Pulmonary artery endothelial cell (primary cell): ENCODE data around the gene BDKRB2. TPM values are rescaled to one million over a fixed set of nuclear protein-coding genes. Genes with fewer than 3 reads are reported as not detected.

Source experiments
- DNase-seq: peaks from one replicate; pipeline ENCODE4 v3.0.0-alpha.2; 2011; ENCODE audit warnings: low read depth, low spot score
- total RNA-seq: library from RNA; depleted of rRNA; stranded (reverse); fragments of >200 nt; gene quantifications from 2 replicates; pipeline ENCODE4 v1.2.3, GENCODE V29; 2014

BDKRB2 gene
- total RNA-seq: not detected in 2 replicates

DNA sequence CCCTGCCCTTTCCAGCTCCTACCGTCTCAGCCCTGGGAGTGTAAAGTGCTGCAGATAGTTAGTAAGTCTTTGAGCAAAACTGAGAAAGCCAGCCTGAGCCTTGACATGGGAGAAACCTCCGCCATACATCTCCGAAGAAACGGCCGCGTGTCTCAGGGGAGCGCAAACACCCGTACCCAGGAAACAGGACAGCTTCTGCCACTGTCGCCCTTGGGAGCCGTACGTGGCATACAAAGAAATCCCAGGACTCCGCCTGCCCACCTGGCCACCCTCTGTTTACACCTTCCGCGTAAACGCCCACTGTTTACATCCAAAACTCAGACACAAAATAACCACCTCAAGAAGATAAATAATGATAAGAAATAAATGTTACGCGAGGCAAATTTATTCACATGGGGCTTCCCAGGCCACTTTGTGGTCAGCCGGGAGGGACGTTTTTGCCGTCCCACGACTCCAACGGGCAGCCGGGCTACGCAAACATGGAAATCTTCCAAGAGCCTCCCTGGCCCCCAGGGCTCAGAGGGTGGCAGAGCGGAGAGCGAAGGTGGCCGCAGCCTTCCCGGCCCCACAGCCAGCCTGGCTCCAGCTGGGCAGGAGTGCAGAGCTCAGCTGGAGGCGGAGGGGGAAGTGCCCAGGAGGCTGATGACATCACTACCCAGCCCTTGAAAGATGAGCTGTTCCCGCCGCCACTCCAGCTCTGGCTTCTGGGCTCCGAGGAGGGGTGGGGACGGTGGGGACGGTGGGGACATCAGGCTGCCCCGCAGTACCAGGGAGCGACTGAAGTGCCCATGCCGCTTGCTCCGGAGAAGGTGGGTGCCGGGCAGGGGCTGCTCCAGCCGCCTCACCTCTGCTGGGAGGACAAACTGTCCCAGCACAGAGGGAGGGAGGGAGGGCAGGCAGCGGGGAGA lies at the start of gene BDKRB2:
TSS of gene BDKRB2 (plus strand) at position 689 of the 908 bp plus-strand sequence. CDS start 32,269 bp downstream, outside the sequence.
- no peak for DNase-seq

DNA sequence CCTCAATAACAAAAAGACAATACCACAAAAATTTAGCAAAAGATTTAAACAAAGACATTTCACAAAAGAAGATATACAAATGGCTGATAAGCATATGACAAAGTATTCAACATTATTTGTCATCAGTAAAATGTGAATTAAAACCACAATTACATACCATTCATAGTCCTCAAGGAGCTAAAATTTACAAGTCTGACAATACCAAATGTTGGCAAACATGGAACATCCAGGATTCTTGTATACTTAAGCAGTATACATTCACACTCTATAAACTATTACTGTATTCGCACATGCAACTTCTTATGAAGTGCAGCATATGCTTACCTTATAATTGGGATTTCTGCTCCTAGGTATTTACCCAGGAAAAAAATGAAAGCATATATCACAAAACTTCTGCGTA lies 49.7 kb upstream of the BDKRB2 start:
- DNase-seq: no peak

DNA sequence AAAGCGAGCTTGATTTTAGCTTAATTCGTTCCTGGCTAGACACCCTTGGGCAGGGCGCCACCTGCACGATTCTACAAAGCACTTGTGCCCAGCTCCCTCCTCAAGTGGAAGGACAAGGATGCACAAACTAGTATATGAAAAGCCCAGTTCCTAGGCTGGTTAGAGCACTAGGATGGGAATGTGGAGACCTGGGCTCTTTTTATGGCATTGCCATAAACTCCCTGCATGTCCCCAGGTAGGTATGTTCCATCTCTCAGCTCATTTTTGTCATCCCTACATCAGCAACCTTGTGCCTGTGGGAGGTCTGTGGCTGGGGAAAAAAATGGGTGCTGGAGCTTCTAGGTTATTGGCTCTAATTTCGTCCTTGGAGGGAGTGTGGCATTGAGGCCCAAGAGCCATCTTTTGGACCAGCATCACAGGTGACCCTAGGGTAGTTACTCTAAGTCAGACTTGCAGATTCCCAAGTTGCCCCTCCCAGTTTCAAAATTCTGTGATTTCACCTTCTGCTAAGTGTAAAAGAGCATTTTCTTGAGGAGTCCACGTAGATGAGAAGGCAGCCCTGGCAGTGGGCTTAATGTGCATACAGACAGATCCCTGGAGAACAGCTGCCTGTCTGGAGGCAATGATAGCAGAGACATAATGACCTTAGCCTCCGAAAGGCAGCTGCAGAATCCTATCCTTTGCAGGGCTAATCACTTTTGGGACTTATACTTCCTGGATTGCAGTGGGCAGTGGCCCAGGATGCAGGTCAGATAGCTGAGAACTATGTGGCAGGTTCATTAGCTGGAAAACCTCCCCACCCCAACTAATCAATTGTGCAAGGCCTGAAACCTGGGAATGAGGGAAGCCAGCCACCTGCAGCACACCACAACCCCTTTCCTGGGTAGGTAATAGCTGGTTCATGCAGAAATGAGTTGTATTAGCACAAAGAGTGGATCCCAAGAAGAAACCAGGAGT lies 47.6 kb upstream of the BDKRB2 start:
- DNase-seq: no peak

DNA sequence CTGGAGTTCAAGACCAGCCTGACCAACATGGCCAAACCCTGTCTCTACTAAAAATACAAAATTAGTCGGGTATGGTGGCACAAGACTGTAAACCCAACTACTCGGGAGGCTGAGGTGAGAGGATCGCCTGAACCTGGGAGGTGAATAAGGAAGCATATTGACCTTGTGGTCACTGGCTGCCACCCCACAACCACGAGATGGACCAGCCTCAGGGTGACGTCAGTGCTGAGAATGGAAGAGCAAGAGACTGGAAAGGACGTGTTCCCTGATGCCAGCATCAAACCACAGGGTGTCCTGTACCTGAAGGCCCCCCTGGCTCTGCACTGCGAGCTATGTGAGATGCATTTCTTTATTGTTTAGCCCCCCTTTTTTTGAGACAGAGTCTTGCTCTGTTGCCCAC lies 45.9 kb upstream of the BDKRB2 start:
- no peak for DNase-seq

DNA sequence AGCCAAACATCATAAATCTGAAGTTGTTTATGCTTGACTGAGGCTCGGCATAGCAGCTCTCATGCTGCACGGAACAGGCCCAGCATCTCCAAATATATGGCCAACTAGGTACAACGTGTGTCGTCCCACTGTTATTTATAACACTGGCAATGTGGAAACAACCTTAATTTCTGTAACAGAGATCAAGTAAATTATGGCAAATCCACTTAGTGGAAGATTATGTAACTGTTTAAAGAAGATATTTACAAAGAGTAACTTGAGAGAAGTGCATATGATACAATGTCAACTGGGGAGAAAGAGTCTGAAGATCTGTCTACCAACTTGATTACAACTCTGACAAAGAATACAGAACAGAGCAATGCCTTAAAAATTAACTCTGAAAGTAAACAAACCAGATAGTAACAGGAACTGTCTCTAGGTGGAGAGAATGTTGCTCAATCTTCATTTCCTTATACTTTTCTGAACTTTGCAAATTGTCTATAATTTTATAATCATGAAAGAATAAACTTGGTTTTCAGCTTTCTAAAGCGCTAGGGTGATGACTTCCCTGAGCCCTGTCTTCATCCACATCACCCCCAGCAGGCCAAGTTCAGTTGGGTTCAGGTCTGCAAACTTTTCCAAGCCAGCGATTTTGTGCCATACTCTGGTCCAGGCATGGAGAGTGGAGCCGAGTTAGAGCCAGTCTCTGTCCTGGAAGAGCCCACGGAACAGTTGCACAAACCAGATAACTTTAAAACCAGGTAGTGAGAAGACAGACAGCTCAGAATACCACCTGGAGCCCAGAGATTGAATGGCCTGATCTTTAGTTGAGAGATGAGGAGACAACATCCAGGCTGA lies 44.3 kb upstream of the BDKRB2 start:
- DNase-seq: no peak

DNA sequence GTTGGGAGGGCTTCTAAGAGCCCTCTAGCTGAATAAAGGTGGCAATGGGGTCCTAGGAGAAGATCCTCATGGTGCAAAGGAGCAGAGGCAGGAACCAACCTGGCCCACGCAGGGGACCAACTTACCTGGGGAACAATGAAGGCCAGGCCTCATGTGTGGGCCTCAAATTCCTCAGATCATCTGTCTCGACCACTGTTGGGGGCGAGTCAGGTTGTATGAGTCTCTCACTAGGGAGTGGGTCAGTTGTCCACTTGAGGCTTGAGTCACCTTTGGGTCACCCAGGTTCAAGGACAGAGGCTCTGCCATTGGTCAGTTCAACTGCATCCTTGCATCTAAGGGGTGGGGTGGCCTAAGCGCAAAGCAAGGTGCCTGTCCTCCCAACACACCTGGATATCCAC lies 43.7 kb upstream of the BDKRB2 start:
- DNase-seq: no peak

DNA sequence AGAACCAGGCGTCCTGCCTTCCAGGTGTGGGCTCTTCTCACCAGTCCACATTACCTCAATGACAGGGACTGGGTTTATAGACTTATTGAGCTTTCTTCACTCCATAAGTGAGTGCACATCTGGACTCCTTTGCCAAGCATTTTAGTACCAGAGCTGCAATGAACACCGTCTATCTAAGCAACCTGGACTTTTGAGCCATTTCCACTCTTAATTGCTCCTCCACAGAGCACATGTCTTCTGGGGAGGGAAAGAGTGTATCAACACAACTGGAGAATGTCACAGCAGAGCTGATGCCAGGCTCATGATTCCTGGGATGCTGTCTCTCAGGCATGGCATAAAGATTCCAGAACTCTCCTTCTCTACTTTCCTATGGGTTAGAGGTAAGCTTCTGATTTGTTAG lies 43.0 kb upstream of the BDKRB2 start:
- no peak for DNase-seq

DNA sequence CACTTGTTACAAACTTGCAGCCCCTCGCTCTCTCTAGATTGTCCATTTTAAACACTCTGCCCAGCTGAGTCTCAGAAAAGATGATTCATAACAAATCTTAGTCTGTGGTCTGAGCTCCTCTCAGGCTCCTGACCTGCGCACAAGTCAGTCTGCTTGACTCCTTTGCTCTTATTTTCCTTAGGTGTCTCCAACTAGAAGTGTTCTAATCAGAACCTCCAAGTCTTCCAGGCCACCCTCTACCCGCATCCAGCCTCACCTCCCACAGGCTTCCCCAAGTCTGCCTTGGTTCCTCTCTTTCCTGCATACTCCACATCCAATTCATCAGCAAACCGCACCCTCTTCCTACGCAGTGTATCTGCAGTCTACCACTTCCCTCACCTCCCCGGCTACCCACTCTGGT lies 42.4 kb upstream of the BDKRB2 start:
- DNase-seq: no peak

DNA sequence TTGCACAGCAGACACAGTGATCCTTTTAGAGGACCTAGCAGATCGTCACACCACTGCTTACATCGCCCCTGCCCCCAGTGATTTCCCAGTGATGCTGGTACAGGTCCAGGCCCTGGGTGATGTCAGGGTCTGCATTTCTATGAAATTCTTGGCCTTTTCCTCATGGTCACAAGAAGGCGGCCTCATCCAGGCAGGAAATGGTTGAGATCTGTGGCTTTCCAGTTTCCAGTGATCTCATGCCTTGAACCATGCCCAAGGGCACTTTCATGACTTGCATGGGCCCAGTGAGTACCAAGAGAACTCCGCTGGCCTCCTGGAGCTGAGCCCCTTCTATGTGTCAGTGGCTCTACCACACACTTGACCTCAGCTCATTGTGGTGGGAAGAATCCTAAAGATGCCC lies 41.9 kb upstream of the BDKRB2 start:
- no peak for DNase-seq

DNA sequence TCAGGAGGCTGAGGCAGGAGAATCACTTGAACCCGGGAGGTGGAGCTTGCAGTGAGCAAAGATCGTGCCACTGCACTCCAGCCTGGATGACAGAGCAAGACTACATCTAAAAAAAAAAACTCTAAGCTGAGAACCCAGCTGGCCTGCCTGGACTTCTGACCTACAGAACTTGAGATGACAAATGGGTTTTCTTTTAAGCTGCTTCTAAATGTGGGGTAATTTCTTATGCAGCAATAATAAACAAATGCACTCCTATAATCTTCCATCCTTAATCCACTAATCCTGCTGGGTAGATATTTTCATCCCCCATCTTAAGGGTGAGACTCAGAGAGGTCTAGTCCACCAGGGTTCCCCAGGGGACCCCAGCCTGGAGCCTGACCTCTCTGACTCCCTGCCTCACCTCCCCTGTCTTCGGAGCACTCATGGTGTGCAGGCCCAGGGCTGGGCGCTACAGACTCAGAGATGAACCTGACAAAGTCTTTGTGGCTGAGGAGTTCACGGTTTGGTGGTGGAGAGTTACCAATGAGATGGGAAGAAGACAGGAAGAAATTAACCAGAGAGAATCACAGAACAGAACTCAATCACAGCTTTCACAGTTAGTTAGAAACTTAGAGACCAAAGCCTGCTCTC lies 39.7 kb upstream of the BDKRB2 start:
- no peak for DNase-seq

DNA sequence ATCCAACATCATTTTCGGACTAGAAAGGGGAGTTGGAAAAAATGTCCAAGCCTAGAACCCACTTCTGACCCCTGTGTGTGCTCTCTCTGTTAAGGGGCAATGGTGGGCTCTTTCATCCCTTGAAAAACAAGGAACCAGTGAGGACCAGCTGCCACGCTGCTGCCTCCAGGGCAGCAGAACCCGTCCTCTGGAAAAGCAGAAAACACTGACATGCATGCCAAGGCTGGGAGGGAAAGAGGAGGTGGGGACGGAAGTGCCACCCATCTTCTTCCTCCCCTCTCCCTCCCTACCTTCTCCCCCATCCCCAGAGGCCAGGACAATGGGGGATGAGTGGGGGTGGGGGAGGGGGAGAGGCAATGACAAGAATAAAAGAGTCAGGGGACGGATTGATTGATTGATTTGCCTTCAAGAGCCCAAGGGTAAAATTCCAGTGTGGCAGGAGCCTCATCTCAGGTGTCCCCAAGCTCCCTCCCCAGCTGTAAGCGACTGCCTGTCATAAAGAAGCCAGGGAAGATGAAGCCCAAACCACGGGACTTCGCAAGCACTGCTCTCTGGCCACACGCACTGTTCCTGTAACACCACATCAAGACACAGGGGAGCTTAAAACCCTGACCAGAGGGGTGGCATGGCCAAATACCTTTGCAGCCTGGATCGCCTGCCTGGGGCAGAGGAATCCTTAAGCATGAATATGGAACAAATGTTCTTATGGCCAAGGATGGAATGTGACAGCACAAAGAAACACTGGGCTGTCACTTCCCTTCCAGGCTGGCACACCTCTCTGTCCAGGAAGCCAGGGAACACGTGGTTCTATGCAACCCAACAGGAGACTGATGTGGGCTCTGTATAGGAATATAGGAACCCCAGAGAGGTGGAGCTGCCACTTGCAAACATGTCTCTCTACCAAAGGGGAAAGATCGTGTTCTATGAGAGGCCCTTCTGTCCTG lies 38.9 kb upstream of the BDKRB2 start:
- no peak for DNase-seq

DNA sequence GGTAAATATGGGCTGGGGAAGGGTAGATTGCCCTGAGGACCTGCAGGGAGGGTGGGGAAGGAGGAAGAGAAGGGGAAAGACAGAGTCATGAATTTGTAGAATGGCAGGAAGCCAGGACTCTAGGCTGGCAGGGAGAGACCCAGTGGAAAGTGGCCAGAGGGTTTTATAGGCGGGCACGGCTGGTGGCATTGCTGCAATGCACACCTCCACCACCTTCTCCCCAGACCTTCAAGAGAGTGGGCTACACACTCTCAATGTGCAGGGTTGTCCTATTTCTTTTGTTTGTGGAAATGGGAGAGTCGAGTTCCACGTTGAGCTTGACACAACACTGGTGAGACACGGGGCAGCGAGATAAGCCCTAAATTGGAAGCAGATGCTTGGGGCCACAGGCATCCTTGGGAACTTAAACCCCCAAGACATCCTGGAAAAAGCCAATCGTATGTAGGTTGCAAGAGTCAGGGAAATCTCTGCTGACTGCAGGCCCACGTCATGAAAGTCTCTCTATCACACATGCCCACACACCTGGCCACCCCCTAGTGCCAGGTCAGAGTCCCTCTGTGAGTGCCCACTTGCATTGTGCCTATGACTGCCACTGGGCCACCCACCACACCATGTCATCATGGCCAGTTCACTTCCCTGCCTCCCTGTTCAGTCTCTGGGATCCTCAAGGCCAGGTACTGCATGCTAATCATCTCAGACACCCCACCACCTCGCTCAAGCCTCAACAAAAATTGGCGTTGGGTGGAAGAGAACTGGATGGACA lies 38.0 kb upstream of the BDKRB2 start:
- DNase-seq: no peak

DNA sequence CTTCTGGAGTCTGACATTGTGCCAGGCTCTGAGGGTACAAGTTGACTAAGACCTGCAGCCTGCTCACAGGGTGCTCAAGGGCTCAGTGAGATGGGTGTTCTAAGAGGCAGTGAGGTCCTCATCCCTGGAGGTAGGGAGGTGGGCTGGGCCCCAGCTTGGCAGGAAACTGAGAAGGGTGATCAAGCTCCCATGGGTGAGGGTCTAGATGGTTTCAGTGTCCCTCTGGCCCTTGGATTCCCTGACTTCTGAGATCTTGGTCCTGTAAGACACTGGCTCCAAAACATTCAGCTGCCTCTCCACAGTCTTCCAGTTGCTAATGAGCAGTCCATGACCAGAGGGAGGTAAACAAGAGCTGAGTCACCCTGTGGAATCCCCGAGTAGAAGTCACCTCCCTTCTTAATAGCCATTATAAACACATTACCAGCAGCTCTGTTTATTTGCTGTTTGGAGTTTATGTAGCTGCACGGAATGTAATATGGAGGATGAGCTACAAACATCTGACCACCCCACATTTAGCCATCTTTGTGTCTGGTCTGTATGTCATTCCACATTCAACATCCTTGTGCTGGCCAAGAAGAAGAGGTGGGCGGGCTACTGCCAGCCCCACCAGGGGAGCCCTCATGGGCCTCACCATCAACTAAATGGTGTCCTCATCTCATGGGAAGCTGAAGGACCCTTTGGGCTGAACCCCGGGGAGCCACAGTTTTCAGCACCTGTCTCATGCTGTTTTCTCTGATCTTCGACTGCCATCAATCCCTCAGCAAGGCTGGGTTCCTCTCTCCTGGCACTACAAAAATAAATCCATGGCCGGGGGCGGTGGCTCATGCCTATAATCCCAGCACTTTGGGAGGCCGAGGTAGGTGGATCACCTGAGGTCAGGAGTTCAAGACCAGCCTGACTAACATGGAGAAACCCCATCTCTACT lies 37.2 kb upstream of the BDKRB2 start:
- DNase-seq: no peak

DNA sequence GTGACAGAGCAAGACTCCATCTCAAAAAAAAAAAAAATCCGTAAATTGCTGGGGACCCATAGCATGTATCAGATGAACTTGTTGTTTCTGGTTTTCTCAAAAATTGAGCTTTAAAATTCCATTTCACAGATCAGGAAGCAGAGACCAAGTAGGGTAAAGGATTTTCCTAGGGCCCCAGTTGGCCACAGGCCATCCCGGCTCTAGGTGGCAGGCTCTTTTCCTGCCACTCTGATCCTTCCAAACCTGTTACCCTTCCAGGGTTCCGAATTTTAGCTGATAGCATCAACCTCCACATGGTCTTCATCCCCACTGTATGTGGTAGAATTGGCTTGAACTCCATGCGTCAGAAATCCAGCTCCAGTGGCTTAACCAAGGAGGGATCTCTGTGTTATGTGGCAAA lies 36.1 kb upstream of the BDKRB2 start:
- no peak for DNase-seq

DNA sequence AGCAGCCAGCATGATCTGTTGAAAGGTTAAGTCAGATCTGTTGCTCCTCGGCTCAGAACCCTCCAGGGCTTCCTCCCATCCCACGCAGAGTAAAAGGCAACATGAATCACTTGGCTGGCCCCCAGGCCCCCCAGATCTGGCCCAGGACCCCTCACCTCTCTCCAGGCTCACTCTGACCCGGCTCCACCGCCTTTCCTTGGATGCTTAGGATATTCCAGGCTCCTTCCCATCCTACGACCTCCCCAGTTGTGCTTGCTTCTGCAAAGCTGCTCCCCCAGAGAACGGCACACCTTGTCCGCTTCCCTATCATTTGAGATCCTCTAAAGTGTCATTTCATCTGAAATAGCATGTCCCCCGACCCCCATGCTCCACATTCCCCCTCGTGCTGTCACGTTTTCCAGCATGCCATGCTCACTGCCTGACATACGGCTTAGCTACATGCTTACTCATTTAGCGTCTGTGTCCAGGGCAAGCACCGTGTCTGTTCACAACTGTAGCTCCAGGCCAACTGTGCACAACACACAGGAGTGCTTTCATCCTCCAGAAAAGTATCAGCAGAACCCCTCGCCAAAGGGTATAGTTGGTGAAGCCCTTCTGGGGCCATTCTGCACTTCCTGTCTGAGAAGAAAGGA lies 33.6 kb upstream of the BDKRB2 start:
- no peak for DNase-seq

DNA sequence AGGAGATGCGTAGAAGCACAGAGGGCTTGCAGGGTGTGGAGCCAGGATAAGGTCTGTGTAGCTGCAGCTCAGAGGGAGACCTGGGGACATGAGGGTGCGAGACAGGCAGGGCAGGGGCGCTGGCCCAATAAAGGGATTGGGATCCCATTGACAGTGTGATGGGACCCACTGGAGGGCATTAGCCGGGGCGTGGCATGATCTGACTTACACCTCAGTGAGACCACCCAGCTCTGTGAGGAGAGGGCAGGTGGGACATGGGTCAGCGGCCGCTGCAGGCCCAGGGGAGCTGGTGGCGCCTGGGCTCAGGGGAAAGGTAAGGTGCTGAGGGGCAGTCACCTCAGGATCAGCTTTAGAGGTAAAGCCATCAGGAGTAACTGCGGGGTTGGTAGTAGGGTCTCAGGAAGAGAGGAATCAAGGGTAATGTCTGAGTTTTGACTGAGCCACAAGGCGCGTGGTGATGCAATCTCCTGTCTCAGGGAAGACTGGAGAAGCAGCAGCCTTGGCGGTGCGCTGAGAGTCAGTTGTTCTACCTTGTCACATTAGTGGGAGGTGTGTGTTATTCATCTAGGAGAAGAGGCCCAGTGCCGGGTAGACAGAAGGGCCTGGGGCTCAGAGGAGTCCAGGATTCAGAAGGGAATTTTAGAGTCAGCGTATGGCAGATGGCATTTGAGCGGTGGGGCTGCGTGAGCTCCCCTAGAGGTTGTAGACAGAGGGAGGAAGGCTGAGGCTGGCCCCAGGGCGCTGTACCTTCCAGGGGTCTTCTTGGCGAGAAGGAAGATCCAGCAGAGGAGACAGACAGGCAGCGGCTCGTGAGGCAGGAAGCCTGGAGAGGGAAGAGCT lies 30.8 kb upstream of the BDKRB2 start:
- DNase-seq: no peak
